GM13976 (cell line): Measurements from ENCODE around the gene NFATC3.
A peak's percentile ranks its signal among the peaks of the same experiment; 100 is the strongest.

Source experiments
- DNase-seq: peaks from one replicate; pipeline ENCODE4 v3.0.0; 2012; ENCODE audit warnings: low spot score
- CTCF ChIP-seq: IDR thresholded peaks from 2 replicates; pipeline ENCODE4 v1.5.1; 2012; ENCODE audit warnings: borderline replicate concordance, mild to moderate bottlenecking; ENCODE audit not compliant: insufficient read depth; ENCODE audit errors: extremely low read depth, missing control alignments, control extremely low read depth
- in situ Hi-C: fragments of 300-500 bp; cut with MboI; formaldehyde crosslinking; loops from one replicate; pipeline ENCODE4 v1.12.0; 2022; ENCODE audit warnings: low sequenced_read_pairs, mixed read lengths, inconsistent platforms; ENCODE audit not compliant: unreplicated experiment

NFATC3 gene

GRCh38 chr16:68242926-68243858 is 158.0 kb downstream of the NFATC3 start:
- in situ Hi-C loops: no loop called here
- no peak for DNase-seq
- TF ChIP-seq CTCF: no peak

GRCh38 chr16:68244481-68244902 is 159.3 kb downstream of the NFATC3 start:
- TF ChIP-seq CTCF: no peak

GRCh38 chr16:68244903-68245853 is 160.0 kb downstream of the NFATC3 start, which contains the start of gene PLA2G15:
PLA2G15 (plus strand) TSS chr16:68245373; CDS start chr16:68245427, 54 bp downstream.
- in situ Hi-C loops: no loop called here
- peak; percentile 99 for DNase-seq

More at GRCh38 chr16:68244481-68244902, 159.3 kb downstream of the NFATC3 start:
- in situ Hi-C loops: no loop called here
- DNase-seq: no peak

GRCh38 chr16:68246121-68246520 is 161.0 kb downstream of the NFATC3 start:
- in situ Hi-C loops: no loop called here
- TF ChIP-seq CTCF: no peak
- no peak for DNase-seq

More at GRCh38 chr16:68244903-68245853, 160.0 kb downstream of the NFATC3 start, which contains the start of gene PLA2G15:
- TF ChIP-seq CTCF: peak; percentile 1

GRCh38 chr16:68246666-68247065 is 161.5 kb downstream of the NFATC3 start:
- DNase-seq: no peak
- TF ChIP-seq CTCF: no peak
- in situ Hi-C loops: no loop called here

- no peak for TF ChIP-seq CTCF
- in situ Hi-C loops: no loop called here
These were observed 162.2 kb downstream of the NFATC3 start for GRCh38 chr16:68247400-68247799.

More at GRCh38 chr16:68247400-68247799, 162.2 kb downstream of the NFATC3 start:
- no peak for DNase-seq
